Panc1 (cell line): ENCODE data around the gene UBL4B. TPM values are rescaled to one million over a fixed set of nuclear protein-coding genes. Genes with fewer than 3 reads are reported as not detected.

ENCODE experiments used
- ATAC-seq: fragments of 200-7000 bp; cut with Tn5 transposase; 2 replicates; pipeline ENCODE4 v1.9.1; 2020; ENCODE audit warnings: mild to moderate bottlenecking, moderate library complexity
- BruUV-seq: library from RNA; stranded (reverse); fragments of 400-500 nt; replicated peaks from 2 replicates; lab custom pipeline; 2021; lab: Mats Ljungman, UMichigan
- CTCF ChIA-PET: fragments of 300-600 bp; sonication (Branson Sonifier 250); formaldehyde crosslinking; loops from one replicate; lab custom pipeline; 2022; ENCODE audit warnings: antibody characterized with exemption; lab: Charles Lee
- POLR2A ChIA-PET: fragments of 300-600 bp; sonication (Branson Sonifier 250); formaldehyde crosslinking; loops from one replicate; lab custom pipeline; 2022; ENCODE audit warnings: antibody characterized with exemption; lab: Charles Lee
- DNase-seq: peaks from one replicate; pipeline ENCODE4 v3.0.0-alpha.2; 2010; ENCODE audit warnings: low read depth, low spot score
- H3K27ac ChIP-seq: 2 replicates; pipeline ENCODE4 v1.5.1; 2011; ENCODE audit warnings: mild to moderate bottlenecking, low read length, inconsistent platforms
- H3K27me3 ChIP-seq: fragments of 200-500 bp; sonication (Bioruptor generic); 2 replicates; pipeline ENCODE4 v1.6.0; 2014; ENCODE audit warnings: low read length, inconsistent platforms; ENCODE audit not compliant: control insufficient read depth, insufficient read depth
- H3K36me3 ChIP-seq: fragments of 200-500 bp; sonication (Bioruptor generic); 2 replicates; pipeline ENCODE4 v1.5.1; 2014; ENCODE audit warnings: inconsistent platforms, mild to moderate bottlenecking, low read length, moderate library complexity; ENCODE audit not compliant: control insufficient read depth, insufficient read depth
- H3K4me1 ChIP-seq: 2 replicates; pipeline ENCODE4 v1.5.1; 2011; ENCODE audit warnings: inconsistent platforms, mild to moderate bottlenecking, low read length, moderate library complexity; ENCODE audit not compliant: control insufficient read depth, insufficient read depth
- H3K4me3 ChIP-seq, 2 experiments: 2 replicates each; pipeline ENCODE4 v1.5.1; 2011 to 2012; ENCODE audit warnings: low read depth in 2 of 2, low read length in 2 of 2, mild to moderate bottlenecking in 2 of 2, inconsistent platforms in 1 of 2, moderate library complexity in 1 of 2
- H3K9me3 ChIP-seq: fragments of 200-500 bp; sonication (Bioruptor generic); 2 replicates; pipeline ENCODE4 v1.5.1; 2014; ENCODE audit warnings: low read depth, mild to moderate bottlenecking, inconsistent platforms, low read length, moderate library complexity; ENCODE audit not compliant: control insufficient read depth, insufficient read depth
- CTCF ChIP-seq: fragments of 450-650 bp; IDR thresholded peaks from 2 replicates; pipeline ENCODE4 v1.5.1; 2017; ENCODE audit warnings: mild to moderate bottlenecking
- POLR2AphosphoS5 ChIP-seq: IDR thresholded peaks from 2 replicates; pipeline ENCODE4 v1.6.1; 2012; ENCODE audit warnings: mild to moderate bottlenecking, low read depth, low read length, moderate library complexity
- REST ChIP-seq, 2 experiments: IDR thresholded peaks; 2 replicates each; pipeline ENCODE4 v1.6.1; 2011 to 2012; ENCODE audit warnings: low read depth in 2 of 2, control low read depth in 1 of 2, low read length in 1 of 2, mild to moderate bottlenecking in 1 of 2, moderate library complexity in 1 of 2; ENCODE audit not compliant: insufficient read depth in 1 of 2
- SIN3A ChIP-seq: IDR thresholded peaks from 2 replicates; pipeline ENCODE4 v1.6.1; 2012; ENCODE audit warnings: low read depth, mild to moderate bottlenecking, low read length, moderate library complexity, borderline replicate concordance; ENCODE audit not compliant: insufficient read depth
- TCF7L2 ChIP-seq: IDR thresholded peaks from 2 replicates; pipeline ENCODE4 v1.6.1; 2011; ENCODE audit warnings: mild to moderate bottlenecking, low read depth, low read length, inconsistent platforms
- in situ Hi-C: cut with HindIII; loops from 2 replicates; pipeline ENCODE4 v1.10.0; 2016; ENCODE audit warnings: low sequenced_read_pairs, low pct_unique_long_range_greater_than_20kb
- intact Hi-C: fragments of 100-400 bp; cut with micrococcal nuclease; formaldehyde crosslinking; loops from one replicate; pipeline ENCODE4 v1.10.0; 2022; ENCODE audit not compliant: unreplicated experiment
- total RNA-seq: library from RNA; stranded (reverse); gene quantifications from one replicate; pipeline ENCODE4 v1.2.1, GENCODE V29; 2021; ENCODE audit not compliant: unreplicated experiment

UBL4B gene
- total RNA-seq, 1 experiment from 2014 or later, result not detected

- DNase-seq, result no peak
- H3K27ac ChIP-seq, result no peak overlapping the region
- ATAC-seq, result no peak
- intact Hi-C loops, result no loop called here
- H3K36me3 ChIP-seq, result no peaks in the 10 kb centered on the region
- in situ Hi-C loops, result no loop called here
- no peak overlapping the region for H3K4me3 ChIP-seq
- CTCF ChIA-PET, result no interaction called here
- H3K27me3 ChIP-seq, result peaks cover 5% of the 10 kb centered on the region; the same call in 1 of the 2 replicates
- no TSS peak for BruUV-seq
- no peaks in the 10 kb centered on the region for H3K4me1 ChIP-seq
- POLR2A ChIA-PET, result no interaction called here
- TF ChIP-seq TCF7L2 (no peak), SIN3A (no peak), CTCF (no peak), POLR2AphosphoS5 (no peak), REST (IDR thresholded peaks at IDR 0.05; ENCODE audit: insufficient read depth in 1 of 2, low read depth in 2 of 2, low read length in 1 of 2) (no peak)
- no peaks in the 10 kb centered on the region for H3K9me3 ChIP-seq
These were observed 23.0 kb downstream of the UBL4B start for GRCh38 chr1:110135246-110135645.

- CTCF ChIA-PET, result interaction anchor here (0.6 kb wide), 1 partner anchor 71 kb away, joined by 3 read pairs; no protein-coding TSS in a partner anchor
- no peak overlapping the region for H3K27ac ChIP-seq
- no peaks in the 10 kb centered on the region for H3K36me3 ChIP-seq
- intact Hi-C loops, result no loop called here
- H3K4me1 ChIP-seq, result no peaks in the 10 kb centered on the region
- peaks cover 5% of the 10 kb centered on the region; the same call in 1 of the 2 replicates for H3K27me3 ChIP-seq
- TF ChIP-seq POLR2AphosphoS5, result no peak
- TF ChIP-seq SIN3A, result no peak
- TF ChIP-seq REST (IDR thresholded peaks at IDR 0.05; ENCODE audit: insufficient read depth in 1 of 2, low read depth in 2 of 2, low read length in 1 of 2), result no peak
- no peak for TF ChIP-seq TCF7L2
- TF ChIP-seq CTCF, result no peak
- in situ Hi-C loops, result no loop called here
- ATAC-seq, result no peak
- no peak for DNase-seq
- no peak overlapping the region for H3K4me3 ChIP-seq
- H3K9me3 ChIP-seq, result no peaks in the 10 kb centered on the region
- BruUV-seq, result no TSS peak
- POLR2A ChIA-PET, result no interaction called here
These were observed 23.4 kb downstream of the UBL4B start for GRCh38 chr1:110135666-110136065.
